ENCODE measurements around the gene MSRB3.

- TF ChIP-seq CTCF (IDR thresholded peaks at IDR 0.05) (no peak), EZH2 (IDR thresholded peaks at IDR 0.05) (no peak)
These were observed 108.9 kb downstream of the MSRB3 start for GRCh38 chr12:65387396-65387795.
